Astrocyte (in vitro differentiated cells and primary cell): ENCODE results near the gene CHD9NB.

Source experiments
- CTCF ChIP-seq: IDR thresholded peaks from 2 replicates; pipeline ENCODE4 v1.5.1; 2011; ENCODE audit warnings: low read depth, mild to moderate bottlenecking, inconsistent platforms, low read length, moderate library complexity; ENCODE audit not compliant: insufficient read depth
- EZH2 ChIP-seq: IDR thresholded peaks from 2 replicates; pipeline ENCODE4 v1.6.1; 2012; ENCODE audit warnings: mild to moderate bottlenecking, low read length, inconsistent platforms; ENCODE audit not compliant: insufficient read depth

DNA sequence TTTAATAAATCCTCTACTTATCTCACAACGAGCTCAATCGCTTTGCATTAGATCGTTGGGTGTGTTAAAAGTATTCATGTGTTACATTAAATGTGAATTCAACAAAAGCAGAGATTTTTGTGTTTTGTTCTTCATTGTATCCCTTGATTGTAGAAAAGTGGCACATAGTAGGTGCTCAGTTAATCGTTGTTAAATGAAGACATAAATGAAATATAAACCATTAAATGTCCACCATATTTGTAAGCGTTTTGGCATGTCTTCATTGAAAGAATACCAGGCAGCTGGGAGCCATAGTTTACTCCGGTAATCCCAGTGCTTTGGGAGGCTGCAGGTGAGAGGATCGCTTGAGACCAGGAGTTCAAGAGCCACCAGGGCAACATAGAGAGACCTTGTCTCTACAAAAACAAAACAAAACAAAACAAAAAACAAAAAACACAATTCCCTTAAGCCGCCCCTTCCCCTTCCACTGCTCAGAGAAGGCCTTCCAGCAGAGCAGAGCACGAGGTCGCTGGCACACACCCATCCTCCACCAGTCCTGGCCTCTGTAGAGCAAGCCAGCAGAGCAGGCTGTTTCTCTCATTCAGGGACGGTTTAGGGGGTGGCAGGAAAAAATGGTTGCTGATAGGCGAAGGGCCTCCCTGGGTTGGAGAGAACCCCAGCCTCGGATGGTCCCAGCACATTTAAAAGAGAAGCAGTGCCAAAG lies 1.4 kb upstream of the CHD9NB start:
- no peak for TF ChIP-seq CTCF
- TF ChIP-seq EZH2, result no peak
